ENCODE measurements around the gene PGA5. TPM values are rescaled to one million over a fixed set of nuclear protein-coding genes. Genes with fewer than 3 reads are reported as not detected.
"Not testable (repeated sequence)": the region's sequence is repeated elsewhere in the genome, so short reads cannot be mapped to it uniquely, and the experiment has no call there.

Gene PGA5
- polyA plus RNA-seq, 1 experiment = not detected

DNA sequence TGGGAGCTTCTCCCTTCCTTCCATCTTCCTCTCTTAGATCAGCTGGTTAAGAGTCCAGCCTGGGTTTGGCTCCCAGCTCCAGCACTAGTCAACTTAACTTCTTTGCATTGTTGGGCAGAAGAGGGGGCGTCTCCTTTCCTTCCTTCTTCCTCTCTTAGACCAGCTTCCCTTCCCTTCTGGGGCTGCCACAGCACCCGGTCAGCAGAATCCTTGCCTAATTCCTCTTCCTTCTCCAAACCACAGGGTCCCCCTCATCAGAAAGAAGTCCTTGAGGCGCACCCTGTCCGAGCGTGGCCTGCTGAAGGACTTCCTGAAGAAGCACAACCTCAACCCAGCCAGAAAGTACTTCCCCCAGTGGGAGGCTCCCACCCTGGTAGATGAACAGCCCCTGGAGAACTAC is 551 bp downstream of the PGA5 start:
- POLR2A ChIA-PET; DNase-seq (ENCODE audit: low read depth); H3K27me3 ChIP-seq (ENCODE audit: control insufficient read depth, insufficient read depth, low read length); H3K36me3 ChIP-seq (ENCODE audit: control insufficient read depth, insufficient read depth, low read length); H3K4me3 ChIP-seq (ENCODE audit: low read depth, low read length); CTCF ChIA-PET: not testable (repeated sequence)

DNA sequence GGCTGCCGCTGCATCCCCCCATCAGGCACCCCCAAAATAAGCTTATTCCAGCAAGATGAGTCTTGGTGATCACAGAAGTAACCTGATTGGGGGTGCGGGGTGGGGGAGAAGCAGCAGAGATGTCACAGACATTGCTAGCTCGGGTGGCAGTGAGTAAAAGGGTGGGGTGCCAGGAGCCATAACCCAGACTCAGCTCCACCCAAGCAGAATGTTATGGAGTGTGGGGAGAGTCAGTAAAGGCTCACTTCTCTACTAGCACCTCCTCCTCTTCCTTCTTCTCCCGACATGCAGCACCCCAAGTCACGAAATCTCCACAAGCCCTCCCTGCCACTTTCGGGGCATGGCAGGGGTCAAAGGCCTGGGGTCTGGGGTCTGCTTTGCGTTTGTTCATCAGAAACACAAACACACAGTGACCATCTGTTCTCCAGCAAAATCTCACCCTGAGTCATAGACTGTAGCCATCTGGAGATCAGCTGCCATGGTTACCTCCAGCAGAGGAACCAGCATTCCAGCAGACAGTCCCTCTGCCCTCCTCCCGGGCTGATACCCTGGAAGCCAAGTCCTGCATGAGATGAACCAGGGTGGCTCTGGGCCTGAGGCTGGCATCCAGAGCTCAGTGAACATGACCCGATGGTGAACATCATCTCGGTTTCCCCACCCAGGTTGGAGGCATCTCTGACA is 4.4 kb downstream of the PGA5 start:
- POLR2A ChIA-PET; DNase-seq (ENCODE audit: low read depth); H3K36me3 ChIP-seq (ENCODE audit: control insufficient read depth, insufficient read depth, low read length); CTCF ChIA-PET; H3K27me3 ChIP-seq (ENCODE audit: control insufficient read depth, insufficient read depth, low read length); H3K4me3 ChIP-seq (ENCODE audit: low read depth, low read length): not testable (repeated sequence)

DNA sequence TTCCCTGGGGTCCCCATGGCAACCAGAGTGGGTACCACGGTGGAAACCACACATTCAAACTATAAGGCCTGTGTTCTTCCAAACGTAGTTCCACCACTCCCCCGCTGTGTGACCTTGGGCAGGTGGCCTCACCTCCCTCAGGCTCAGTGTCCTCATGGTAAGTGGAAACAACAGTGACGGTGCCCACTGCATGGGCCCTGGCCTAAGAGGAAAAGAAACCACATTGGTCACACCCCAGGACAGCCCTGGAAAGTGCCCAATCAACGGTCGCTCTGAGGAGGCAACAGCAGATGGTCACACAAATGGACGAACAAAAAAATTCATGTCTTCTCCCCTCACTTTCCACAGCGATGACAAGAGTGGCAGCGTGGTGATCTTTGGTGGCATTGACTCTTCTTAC is 7.1 kb downstream of the PGA5 start:
- POLR2A ChIA-PET; CTCF ChIA-PET; DNase-seq (ENCODE audit: low read depth); H3K36me3 ChIP-seq (ENCODE audit: control insufficient read depth, insufficient read depth, low read length); H3K4me3 ChIP-seq (ENCODE audit: low read depth, low read length); H3K27me3 ChIP-seq (ENCODE audit: control insufficient read depth, insufficient read depth, low read length): not testable (repeated sequence)

DNA sequence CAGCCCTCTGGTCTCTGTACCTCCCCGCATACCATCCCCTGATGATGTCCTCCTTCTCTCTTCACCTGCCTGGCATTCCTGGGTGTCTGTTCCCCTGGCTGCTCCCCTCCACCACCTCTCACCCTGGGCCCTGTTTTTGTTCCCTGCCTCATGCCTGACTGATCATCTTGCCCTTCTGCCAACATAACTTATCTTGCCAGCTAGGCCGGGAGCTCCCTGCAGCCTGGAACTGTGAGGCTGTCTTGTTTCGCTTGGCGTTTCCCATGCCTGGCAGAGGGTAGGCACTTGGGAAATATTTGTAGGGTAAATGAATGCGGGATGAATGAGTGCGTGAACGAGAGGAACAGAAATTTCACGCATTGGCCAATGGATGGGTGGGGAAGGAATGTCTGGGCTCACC is 8.2 kb downstream of the PGA5 start:
- H3K27me3 ChIP-seq (ENCODE audit: control insufficient read depth, insufficient read depth, low read length); POLR2A ChIA-PET; DNase-seq (ENCODE audit: low read depth): not testable (repeated sequence)

DNA sequence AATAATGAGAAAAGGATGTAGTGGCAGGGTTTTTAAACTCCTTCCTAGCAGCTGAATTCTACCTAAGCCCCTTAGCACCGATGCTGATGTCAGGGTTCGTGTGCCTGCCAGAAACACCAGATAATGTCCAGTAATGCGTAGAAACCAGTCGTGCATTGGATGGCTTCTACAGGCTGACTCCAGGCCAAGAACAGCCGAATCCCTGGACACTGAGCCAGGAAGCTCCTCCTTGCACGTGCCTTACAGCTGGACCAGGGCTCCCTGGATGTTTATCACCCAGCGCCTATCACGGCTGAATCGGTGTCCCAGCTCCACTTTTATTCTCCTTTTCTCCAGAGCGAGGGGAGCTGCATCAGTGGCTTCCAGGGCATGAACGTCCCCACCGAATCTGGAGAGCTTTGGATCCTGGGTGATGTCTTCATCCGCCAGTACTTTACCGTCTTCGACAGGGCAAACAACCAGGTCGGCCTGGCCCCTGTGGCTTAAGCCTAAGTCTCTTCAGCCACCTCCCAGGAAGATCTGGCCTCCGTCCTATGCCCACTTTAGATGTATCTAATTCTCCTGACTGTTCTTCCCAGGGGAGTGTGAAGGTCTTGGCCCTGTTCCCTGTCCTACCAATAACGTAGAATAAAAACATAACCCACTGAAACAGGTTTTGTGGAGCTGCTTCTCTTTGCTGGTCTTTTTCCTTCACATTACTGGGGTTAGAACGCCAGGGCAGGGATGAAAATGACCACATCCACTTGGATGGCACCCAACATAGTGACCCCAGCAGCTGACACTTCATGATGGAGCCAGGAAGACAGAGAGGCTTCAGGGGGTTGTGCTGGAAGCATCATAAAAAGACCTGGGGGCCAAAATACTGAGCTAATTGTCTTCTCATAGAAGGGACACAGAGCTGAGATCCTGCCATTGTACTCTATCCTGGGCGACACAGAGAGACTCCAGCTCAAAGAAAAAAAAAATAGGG is 10.1 kb downstream of the PGA5 start:
- CTCF ChIA-PET = interaction anchor here (5.5 kb wide), 1 partner anchor 134 kb away, joined by 41 read pairs; no protein-coding TSS in a partner anchor
- H3K4me3 ChIP-seq (ENCODE audit: low read depth, low read length); POLR2A ChIA-PET; H3K27me3 ChIP-seq (ENCODE audit: control insufficient read depth, insufficient read depth, low read length); H3K36me3 ChIP-seq (ENCODE audit: control insufficient read depth, insufficient read depth, low read length); DNase-seq (ENCODE audit: low read depth): not testable (repeated sequence)

More for the DNA sequence above, 8.2 kb downstream of the PGA5 start:
- H3K4me3 ChIP-seq (ENCODE audit: low read depth, low read length); CTCF ChIA-PET; H3K36me3 ChIP-seq (ENCODE audit: control insufficient read depth, insufficient read depth, low read length): not testable (repeated sequence)

DNA sequence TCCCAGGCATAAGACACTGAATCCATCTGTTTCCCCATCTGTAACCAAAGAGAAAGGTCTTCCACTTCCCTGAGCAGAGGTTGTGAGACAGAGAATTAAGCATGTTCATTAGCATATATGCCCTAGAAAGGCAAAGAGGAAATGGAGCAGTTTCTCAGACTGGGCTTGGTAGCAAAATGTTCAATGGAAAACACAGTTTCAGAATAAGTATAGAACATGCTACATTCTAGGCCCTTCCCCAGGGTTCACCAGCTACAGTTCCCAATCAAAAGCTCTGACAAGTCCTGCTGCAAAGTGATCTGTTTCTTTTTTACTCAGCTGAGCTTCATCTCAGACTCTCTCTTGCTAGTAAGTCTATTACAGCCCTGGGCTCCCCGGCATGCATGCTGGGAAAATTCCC is 11.4 kb downstream of the PGA5 start:
- H3K36me3 ChIP-seq (ENCODE audit: control insufficient read depth, insufficient read depth, low read length); DNase-seq (ENCODE audit: low read depth); H3K27me3 ChIP-seq (ENCODE audit: control insufficient read depth, insufficient read depth, low read length); H3K4me3 ChIP-seq (ENCODE audit: low read depth, low read length); POLR2A ChIA-PET: not testable (repeated sequence)
- CTCF ChIA-PET = interaction anchor here (2.3 to 5.5 kb wide), 2 partner anchors 10 to 133 kb away, joined by 5 to 41 read pairs; no protein-coding TSS in a partner anchor

DNA sequence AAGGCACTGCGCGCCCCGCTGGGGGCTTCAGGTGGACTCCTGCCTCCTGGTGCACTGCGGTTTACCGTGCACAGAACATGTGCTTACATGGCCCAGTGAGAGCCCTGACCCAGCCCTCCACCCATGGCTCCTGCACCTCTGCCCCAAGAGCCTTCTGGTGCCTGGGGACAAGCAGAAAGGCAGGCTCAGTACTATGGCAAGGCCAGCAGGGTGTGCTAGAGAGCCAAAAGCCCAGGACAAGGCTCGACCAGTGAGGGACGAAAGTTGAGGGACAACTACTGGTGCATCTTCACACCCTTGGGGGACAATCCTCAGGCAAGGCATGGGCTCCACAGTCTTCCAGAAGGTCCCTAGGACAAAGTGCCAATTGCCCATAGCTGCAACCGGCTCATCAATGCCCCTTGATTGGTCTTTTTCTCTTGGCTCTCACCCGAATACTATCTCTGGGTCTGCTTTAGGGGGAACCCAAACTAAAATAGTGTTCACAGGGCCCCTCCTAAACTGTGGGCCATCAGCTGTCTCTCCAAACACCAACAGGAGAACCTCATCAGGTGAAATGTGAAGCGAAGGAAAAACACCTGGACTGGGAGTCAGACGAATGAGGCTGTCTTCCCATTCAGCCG is 13.5 kb downstream of the PGA5 start:
- no peak for DNase-seq (ENCODE audit: low read depth)
- Histone ChIP-seq H3K27me3 (ENCODE audit: control insufficient read depth, insufficient read depth, low read length) (peaks cover 2% of the 10 kb centered on the region; the same call in 1 of the 2 replicates), H3K36me3 (ENCODE audit: control insufficient read depth, insufficient read depth, low read length) (no peaks in the 10 kb centered on the region), H3K4me3 (ENCODE audit: low read depth, low read length) (no peak overlapping the region)
- ChIA-PET POLR2A (no interaction called here), CTCF (interaction anchor here (0.6 to 5.5 kb wide), 22 partner anchors 7 to 492 kb away, joined by 3 to 41 read pairs (median 4); partner anchors contain the start of gene VWCE)
- TF ChIP-seq, protein P1, sequence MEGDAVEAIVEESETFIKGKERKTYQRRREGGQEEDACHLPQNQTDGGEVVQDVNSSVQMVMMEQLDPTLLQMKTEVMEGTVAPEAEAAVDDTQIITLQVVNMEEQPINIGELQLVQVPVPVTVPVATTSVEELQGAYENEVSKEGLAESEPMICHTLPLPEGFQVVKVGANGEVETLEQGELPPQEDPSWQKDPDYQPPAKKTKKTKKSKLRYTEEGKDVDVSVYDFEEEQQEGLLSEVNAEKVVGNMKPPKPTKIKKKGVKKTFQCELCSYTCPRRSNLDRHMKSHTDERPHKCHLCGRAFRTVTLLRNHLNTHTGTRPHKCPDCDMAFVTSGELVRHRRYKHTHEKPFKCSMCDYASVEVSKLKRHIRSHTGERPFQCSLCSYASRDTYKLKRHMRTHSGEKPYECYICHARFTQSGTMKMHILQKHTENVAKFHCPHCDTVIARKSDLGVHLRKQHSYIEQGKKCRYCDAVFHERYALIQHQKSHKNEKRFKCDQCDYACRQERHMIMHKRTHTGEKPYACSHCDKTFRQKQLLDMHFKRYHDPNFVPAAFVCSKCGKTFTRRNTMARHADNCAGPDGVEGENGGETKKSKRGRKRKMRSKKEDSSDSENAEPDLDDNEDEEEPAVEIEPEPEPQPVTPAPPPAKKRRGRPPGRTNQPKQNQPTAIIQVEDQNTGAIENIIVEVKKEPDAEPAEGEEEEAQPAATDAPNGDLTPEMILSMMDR (IDR thresholded peaks at IDR 0.05; ENCODE audit: insufficient read depth, low read depth, low read length) = peak; percentile 97
